Measurements from ENCODE around the gene GLYAT.

The GLYAT gene

GRCh38 chr11:58676563-58677135, 55.1 kb downstream of the GLYAT start:
- no peak for DNase-seq

GRCh38 chr11:58675334-58676155, 56.2 kb downstream of the GLYAT start:
- DNase-seq: peak; percentile 82

DNA sequence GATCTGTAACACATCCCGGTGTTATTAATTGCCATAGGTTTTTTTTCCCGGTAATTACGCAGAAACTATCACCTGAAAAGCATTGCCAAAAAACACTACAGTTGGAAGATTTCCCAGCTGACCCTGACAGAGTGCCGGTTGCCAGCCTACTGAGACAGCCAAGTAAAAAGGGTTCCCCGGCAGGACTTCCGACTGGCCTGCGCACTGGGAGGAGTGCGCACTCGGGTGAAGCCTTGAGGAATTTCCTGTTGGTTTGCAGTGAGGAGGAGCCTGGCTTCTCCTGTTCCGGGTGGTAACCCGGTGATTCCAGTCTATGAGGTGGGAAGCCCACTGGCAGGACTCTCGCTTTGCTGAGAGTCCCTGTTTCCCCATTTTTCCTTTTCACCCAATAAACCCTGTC, 57.1 kb downstream of the GLYAT start:
- no peak for DNase-seq

DNA sequence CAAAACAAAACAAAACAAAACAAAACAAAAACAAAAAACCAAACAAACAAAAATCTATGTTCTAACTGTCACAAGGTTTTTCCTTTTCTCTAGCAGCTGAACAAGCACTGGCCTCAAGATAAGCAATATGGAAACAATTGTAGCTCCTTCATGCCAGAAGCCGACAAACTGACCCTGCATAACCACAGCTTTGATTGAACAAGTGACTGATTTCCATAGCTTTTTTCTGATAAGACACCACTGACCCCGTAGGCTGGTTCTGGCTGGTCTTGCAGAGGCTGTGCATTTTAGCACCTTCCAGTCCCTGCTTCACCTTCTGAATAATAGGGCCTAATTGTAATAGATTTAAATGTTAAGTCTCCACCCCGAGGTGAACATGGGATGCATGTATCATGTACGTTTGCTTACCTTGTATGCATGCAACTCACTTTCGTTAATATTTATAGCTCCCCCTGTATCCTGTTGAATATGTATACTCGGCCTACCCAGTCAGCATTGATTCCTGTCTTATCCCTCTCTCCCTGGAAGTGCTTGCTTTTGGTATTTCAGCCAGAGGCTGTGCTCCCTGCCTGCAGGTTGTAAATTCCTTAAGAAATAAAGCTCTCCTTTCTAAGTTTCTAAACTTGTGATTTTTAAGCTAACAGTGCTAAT, 59.6 kb downstream of the GLYAT start:
- DNase-seq: no peak

DNA sequence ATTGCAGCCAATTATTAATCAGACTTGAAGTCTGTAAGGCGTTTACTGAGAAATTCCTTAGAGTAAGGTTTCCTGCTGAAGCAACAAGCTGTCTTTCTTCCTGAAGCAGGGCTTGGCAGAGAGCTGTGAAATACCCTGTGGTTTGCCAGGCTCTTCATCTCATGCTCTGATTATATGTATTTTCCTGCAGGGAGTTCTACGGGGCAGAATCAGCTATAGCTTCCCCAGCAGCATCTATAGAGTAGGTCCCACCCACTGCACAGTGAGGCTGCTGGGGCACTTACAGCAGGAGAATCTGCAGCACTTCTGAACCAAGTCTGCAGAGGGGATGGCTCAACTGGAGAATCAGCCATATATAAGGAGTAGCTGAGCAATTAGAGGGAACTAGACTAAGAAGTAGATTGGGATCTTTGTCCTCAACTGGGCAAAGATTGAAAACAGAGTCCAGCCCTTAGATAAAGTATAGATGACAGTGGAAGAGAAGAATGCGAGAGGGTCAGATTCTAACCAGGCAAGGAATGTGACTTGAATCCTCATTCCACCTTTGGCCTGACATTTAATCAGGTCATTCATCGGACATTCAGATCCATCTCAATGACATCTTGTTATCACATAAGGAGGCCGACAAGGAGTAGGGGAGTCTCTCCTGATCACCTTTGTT, 71.7 kb downstream of the GLYAT start:
- DNase-seq: no peak

- DNase-seq: no peak
These were observed 72.3 kb downstream of the GLYAT start for GRCh38 chr11:58659404-58659803.
